Smooth muscle cell (in vitro differentiated cells): ENCODE measurements around the gene PFKFB4. TPM values are rescaled to one million over a fixed set of nuclear protein-coding genes. Genes with fewer than 3 reads are reported as not detected.

Experiments
- DNase-seq: peaks from one replicate; lab custom pipeline; 2025; ENCODE audit not compliant: unreplicated experiment; lab: John Stamatoyannopoulos, UW
- H2AFZ ChIP-seq: fragments of 200-600 bp; sonication (generic); 2 replicates; pipeline ENCODE4 v1.6.0; 2016; ENCODE audit warnings: antibody characterized with exemption, low read depth, mild to moderate bottlenecking
- H3F3A ChIP-seq: fragments of 200-600 bp; sonication (generic); 2 replicates; pipeline ENCODE4 v1.6.0; 2017; ENCODE audit warnings: antibody characterized with exemption, low read depth
- H3K27ac ChIP-seq: fragments of 200-600 bp; sonication (generic); 2 replicates; pipeline ENCODE4 v1.5.1; 2016; ENCODE audit warnings: low read depth, mild to moderate bottlenecking
- H3K27me3 ChIP-seq: fragments of 200-600 bp; sonication (generic); 2 replicates; pipeline ENCODE4 v1.6.1; 2016; ENCODE audit warnings: low read depth, mild to moderate bottlenecking
- H3K36me3 ChIP-seq: fragments of 200-600 bp; sonication (generic); 2 replicates; pipeline ENCODE4 v1.5.1; 2016; ENCODE audit warnings: low read depth
- H3K4me1 ChIP-seq: fragments of 200-600 bp; sonication (generic); 2 replicates; pipeline ENCODE4 v1.5.1; 2016; ENCODE audit warnings: low read depth
- H3K4me2 ChIP-seq: fragments of 200-600 bp; sonication (generic); 2 replicates; pipeline ENCODE4 v1.6.0; 2016; ENCODE audit warnings: mild to moderate bottlenecking
- H3K4me3 ChIP-seq: fragments of 200-600 bp; sonication (generic); 2 replicates; pipeline ENCODE4 v1.5.1; 2016; ENCODE audit warnings: mild to moderate bottlenecking
- H3K79me2 ChIP-seq: fragments of 200-600 bp; sonication (generic); 2 replicates; pipeline ENCODE4 v1.6.0; 2016; ENCODE audit warnings: low read depth, mild to moderate bottlenecking
- H3K9ac ChIP-seq: fragments of 200-600 bp; sonication (generic); 2 replicates; pipeline ENCODE4 v1.6.0; 2016; ENCODE audit warnings: low read depth
- H3K9me3 ChIP-seq: fragments of 200-600 bp; sonication (generic); replicated peaks from 2 replicates; pipeline ENCODE4 v1.5.1; 2016; ENCODE audit warnings: low read depth
- H4K20me1 ChIP-seq: fragments of 200-600 bp; sonication (generic); 2 replicates; pipeline ENCODE4 v1.6.0; 2016; ENCODE audit warnings: low read depth
- WGBS: methylation state at CpG from one replicate; pipeline ENCODE4 v1.1.7; 2016; ENCODE audit warnings: low lambda C conversion rate; 5-methylcytosine and 5-hydroxymethylcytosine counted together
- polyA plus RNA-seq: library from polyadenylated mRNA; unstranded; fragments of >200 nt; fragmentation: Nextera tagmentation; extraction: Ambion mirVana; gene quantifications from 2 replicates; pipeline ENCODE4 v1.2.1, GENCODE V29; 2016
- total RNA-seq: library from RNA; depleted of rRNA; stranded (reverse); fragments of >200 nt; gene quantifications from 2 replicates; pipeline ENCODE4 v1.2.3, GENCODE V29; 2014
- TF ChIP-seq, protein P1 (sequence below): fragments of 200-600 bp; sonication (generic); IDR thresholded peaks from 2 replicates; pipeline ENCODE4 v1.5.1; 2017; ENCODE audit warnings: borderline replicate concordance, mild to moderate bottlenecking, antibody characterized with exemption; ENCODE audit not compliant: insufficient read depth, poor library complexity, severe bottlenecking

PFKFB4 gene
- total and polyA plus RNA-seq, 2 experiments from 2014 or later: 37.4 to 48.8 TPM

DNA sequence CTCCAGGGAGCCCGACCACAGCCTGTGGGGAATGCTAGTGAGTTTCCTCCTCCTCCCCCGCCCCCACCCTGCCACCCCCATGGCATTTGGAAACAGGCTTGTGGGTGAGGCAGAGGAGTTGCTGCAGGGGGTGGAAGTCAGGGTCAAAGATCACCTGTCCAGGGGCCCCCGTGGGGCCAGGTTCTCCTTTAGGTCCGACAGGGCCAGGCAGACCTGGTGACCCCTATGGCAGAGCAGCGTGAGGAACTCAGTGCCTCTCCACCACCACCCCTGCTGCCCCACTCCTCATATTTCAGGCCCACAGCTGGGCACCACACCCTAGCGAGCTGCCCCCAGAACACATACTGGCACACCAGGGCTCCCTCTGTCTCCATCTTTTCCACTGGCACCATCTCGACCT is 15.9 kb upstream of the PFKFB4 start:
- H3K9me3 ChIP-seq: no peaks in the 10 kb centered on the region
- H3F3A ChIP-seq: no peaks in the 10 kb centered on the region
- no peak for DNase-seq
- H3K4me1 ChIP-seq: no peaks in the 10 kb centered on the region
- H3K9ac ChIP-seq: no peak overlapping the region
- TF ChIP-seq, protein P1, sequence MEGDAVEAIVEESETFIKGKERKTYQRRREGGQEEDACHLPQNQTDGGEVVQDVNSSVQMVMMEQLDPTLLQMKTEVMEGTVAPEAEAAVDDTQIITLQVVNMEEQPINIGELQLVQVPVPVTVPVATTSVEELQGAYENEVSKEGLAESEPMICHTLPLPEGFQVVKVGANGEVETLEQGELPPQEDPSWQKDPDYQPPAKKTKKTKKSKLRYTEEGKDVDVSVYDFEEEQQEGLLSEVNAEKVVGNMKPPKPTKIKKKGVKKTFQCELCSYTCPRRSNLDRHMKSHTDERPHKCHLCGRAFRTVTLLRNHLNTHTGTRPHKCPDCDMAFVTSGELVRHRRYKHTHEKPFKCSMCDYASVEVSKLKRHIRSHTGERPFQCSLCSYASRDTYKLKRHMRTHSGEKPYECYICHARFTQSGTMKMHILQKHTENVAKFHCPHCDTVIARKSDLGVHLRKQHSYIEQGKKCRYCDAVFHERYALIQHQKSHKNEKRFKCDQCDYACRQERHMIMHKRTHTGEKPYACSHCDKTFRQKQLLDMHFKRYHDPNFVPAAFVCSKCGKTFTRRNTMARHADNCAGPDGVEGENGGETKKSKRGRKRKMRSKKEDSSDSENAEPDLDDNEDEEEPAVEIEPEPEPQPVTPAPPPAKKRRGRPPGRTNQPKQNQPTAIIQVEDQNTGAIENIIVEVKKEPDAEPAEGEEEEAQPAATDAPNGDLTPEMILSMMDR: no peak
- peaks cover 3% of the 10 kb centered on the region for H3K36me3 ChIP-seq
- no peak overlapping the region for H2AFZ ChIP-seq
- H3K4me3 ChIP-seq: no peak overlapping the region
- H3K79me2 ChIP-seq: no peaks in the 10 kb centered on the region
- no peak overlapping the region for H3K4me2 ChIP-seq
- 92% methylated on average over 6 of the region's 7 CpGs for WGBS
- no peaks in the 10 kb centered on the region for H3K27me3 ChIP-seq
- H3K27ac ChIP-seq: no peak overlapping the region
- H4K20me1 ChIP-seq: no peaks in the 10 kb centered on the region

DNA sequence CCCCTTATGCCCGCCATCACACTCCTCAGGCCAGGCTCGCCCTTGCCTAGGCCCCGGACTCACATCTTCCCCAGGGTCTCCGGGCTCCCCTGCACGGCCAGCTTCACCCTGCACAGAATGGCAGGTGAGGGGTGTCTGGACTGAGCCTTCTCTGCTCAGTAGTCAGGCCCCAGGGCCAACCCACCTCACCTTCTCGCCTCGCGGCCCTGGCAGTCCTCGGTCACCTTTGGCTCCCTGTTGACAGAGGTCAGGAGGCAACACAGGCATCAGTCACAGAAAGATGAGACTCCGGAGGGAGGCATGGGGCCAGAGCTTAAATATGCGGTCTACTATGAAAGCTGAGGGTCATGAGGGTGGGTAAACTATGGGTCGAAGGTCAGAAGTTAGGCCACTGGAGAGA is 15.3 kb upstream of the PFKFB4 start:
- H3K27me3 ChIP-seq: no peaks in the 10 kb centered on the region

DNA sequence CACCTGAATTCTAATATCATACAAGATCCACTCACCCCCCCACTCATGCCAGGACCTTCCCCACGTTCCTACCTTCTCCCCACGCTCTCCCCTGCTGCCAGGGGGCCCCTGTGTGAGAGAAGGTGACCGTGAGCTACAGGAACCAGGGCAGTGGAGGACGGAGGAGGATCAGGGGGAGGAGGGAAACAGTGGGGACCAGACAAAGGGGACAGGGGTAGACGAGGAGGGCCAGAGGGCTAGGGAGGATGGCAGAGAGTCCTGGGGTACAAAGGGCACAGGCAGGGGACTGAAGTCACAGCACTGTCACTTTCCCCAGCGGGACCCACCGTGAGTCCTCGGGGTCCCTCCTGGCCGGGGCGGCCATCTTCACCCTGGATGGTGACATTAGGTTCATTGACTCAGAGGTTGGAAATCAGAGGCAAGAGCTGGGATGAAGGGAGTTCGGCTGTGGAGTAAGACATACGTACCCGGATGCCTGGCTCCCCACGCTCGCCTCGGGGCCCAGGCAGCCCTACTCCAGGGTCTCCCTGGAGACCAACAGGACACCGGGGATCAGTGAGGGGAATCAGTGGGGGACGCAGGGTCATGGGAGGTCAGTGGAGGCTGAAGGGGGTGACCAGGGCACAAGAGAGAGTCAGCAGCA is 13.3 kb upstream of the PFKFB4 start:
- no peaks in the 10 kb centered on the region for H3K9me3 ChIP-seq
- no peaks in the 10 kb centered on the region for H3K27me3 ChIP-seq
- H3K4me2 ChIP-seq: no peak overlapping the region
- no peaks in the 10 kb centered on the region for H3K79me2 ChIP-seq
- H3K4me3 ChIP-seq: no peak overlapping the region
- H3K9ac ChIP-seq: no peak overlapping the region
- 95% methylated on average over 17 of the region's 18 CpGs for WGBS
- TF ChIP-seq, protein P1: no peak
- no peak overlapping the region for H2AFZ ChIP-seq
- H3K27ac ChIP-seq: no peak overlapping the region
- H4K20me1 ChIP-seq: no peaks in the 10 kb centered on the region
- H3K36me3 ChIP-seq: no peaks in the 10 kb centered on the region
- no peaks in the 10 kb centered on the region for H3K4me1 ChIP-seq
- H3F3A ChIP-seq: peaks cover 5% of the 10 kb centered on the region
- no peak for DNase-seq

More for the DNA sequence above, 15.3 kb upstream of the PFKFB4 start:
- Histone ChIP-seq H3K4me3 (no peak overlapping the region), H3K4me1 (no peaks in the 10 kb centered on the region), H3K4me2 (no peak overlapping the region), H2AFZ (no peak overlapping the region), H3K36me3 (no peaks in the 10 kb centered on the region), H3F3A (no peaks in the 10 kb centered on the region), H4K20me1 (no peaks in the 10 kb centered on the region), H3K27ac (no peak overlapping the region), H3K9me3 (no peaks in the 10 kb centered on the region), H3K9ac (no peak overlapping the region), H3K79me2 (no peaks in the 10 kb centered on the region)
- DNase-seq: no peak
- 96% methylated on average over 12 of the region's 12 CpGs for WGBS
- TF ChIP-seq, protein P1: no peak

DNA sequence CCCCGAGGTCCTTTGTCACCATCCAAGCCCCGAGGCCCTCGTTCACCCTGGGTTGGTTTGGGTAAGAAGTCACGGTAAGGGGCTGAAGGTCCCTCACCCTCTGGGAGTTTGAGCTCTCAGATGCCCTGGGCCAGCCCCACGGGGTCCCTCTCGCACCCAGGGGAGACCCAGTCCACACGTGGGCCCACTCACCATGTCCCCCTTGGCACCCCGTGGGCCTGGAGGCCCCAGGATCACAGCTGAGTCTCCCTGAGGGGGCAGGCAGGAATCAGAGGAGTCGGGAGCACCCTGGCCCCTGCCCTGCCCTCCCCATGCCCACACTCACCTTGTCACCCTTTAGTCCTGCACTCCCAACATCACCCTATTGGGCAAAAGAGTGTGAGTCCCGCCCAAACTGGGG is 12.8 kb upstream of the PFKFB4 start:
- no peaks in the 10 kb centered on the region for H3K27me3 ChIP-seq
- no peaks in the 10 kb centered on the region for H3K36me3 ChIP-seq
- H3K4me3 ChIP-seq: no peak overlapping the region
- peaks cover 5% of the 10 kb centered on the region for H3F3A ChIP-seq
- no peaks in the 10 kb centered on the region for H3K79me2 ChIP-seq
- H2AFZ ChIP-seq: no peak overlapping the region
- no peak for DNase-seq
- H3K4me2 ChIP-seq: no peak overlapping the region
- no peaks in the 10 kb centered on the region for H3K4me1 ChIP-seq
- H3K9ac ChIP-seq: no peak overlapping the region
- WGBS: 93% methylated on average over 10 of the region's 10 CpGs
- H3K27ac ChIP-seq: no peak overlapping the region
- H4K20me1 ChIP-seq: no peaks in the 10 kb centered on the region
- TF ChIP-seq, protein P1: no peak
- no peaks in the 10 kb centered on the region for H3K9me3 ChIP-seq
